ENCODE results near the gene PCDHGB1.

Gene PCDHGB1

GRCh38 chr5:141388661-141389060, 38.8 kb downstream of the PCDHGB1 start:
- H2AFZ ChIP-seq (ENCODE audit: low read length) = no peak overlapping the region
- H4K20me1 ChIP-seq (ENCODE audit: insufficient read depth, low read length) = no peaks in the 10 kb centered on the region
- no peak overlapping the region for H3K4me2 ChIP-seq (ENCODE audit: low read length)
- H3K36me3 ChIP-seq (ENCODE audit: insufficient read depth, low read length) = no peaks in the 10 kb centered on the region
- no peaks in the 10 kb centered on the region for H3K9me2 ChIP-seq (ENCODE audit: low read depth, low read length)
- no peak overlapping the region for H3K9ac ChIP-seq (ENCODE audit: low read length)
- peaks cover 8% of the 10 kb centered on the region for H3K9me3 ChIP-seq (ENCODE audit: low read length)
- H3K79me2 ChIP-seq (ENCODE audit: insufficient read depth, low read length) = no peaks in the 10 kb centered on the region
- no peaks in the 10 kb centered on the region for H3F3A ChIP-seq (ENCODE audit: insufficient read depth, low read length)
- no peaks in the 10 kb centered on the region for H3K27me3 ChIP-seq (ENCODE audit: insufficient read depth, low read length)
- H3K4me1 ChIP-seq (ENCODE audit: insufficient read depth, low read length, severe bottlenecking) = no peaks in the 10 kb centered on the region
- TF ChIP-seq EZH2 (IDR thresholded peaks at IDR 0.05; ENCODE audit: borderline replicate concordance, low read length) (no peak), CTCF (IDR thresholded peaks at IDR 0.05; ENCODE audit: low read length) (no peak)
- H3K4me3 ChIP-seq (ENCODE audit: low read depth, low read length, poor library complexity, severe bottlenecking) = no peak overlapping the region
- no peak overlapping the region for H3K27ac ChIP-seq (ENCODE audit: low read depth, low read length, poor library complexity, severe bottlenecking)

- Histone ChIP-seq H3K9ac (ENCODE audit: low read length) (no peak overlapping the region), H3K4me2 (ENCODE audit: low read length) (no peak overlapping the region), H4K20me1 (ENCODE audit: insufficient read depth, low read length) (no peaks in the 10 kb centered on the region), H3K79me2 (ENCODE audit: insufficient read depth, low read length) (no peaks in the 10 kb centered on the region), H2AFZ (ENCODE audit: low read length) (no peak overlapping the region), H3K27me3 (ENCODE audit: insufficient read depth, low read length) (no peaks in the 10 kb centered on the region), H3K9me3 (ENCODE audit: low read length) (peaks cover 8% of the 10 kb centered on the region), H3F3A (ENCODE audit: insufficient read depth, low read length) (no peaks in the 10 kb centered on the region), H3K4me1 (ENCODE audit: insufficient read depth, low read length, severe bottlenecking) (no peaks in the 10 kb centered on the region), H3K36me3 (ENCODE audit: insufficient read depth, low read length) (no peaks in the 10 kb centered on the region), H3K9me2 (ENCODE audit: low read depth, low read length) (no peaks in the 10 kb centered on the region), H3K4me3 (ENCODE audit: low read depth, low read length, poor library complexity, severe bottlenecking) (no peak overlapping the region), H3K27ac (ENCODE audit: low read depth, low read length, poor library complexity, severe bottlenecking) (no peak overlapping the region)
- TF ChIP-seq CTCF (IDR thresholded peaks at IDR 0.05; ENCODE audit: low read length) (no peak), EZH2 (IDR thresholded peaks at IDR 0.05; ENCODE audit: borderline replicate concordance, low read length) (no peak)
These were observed 39.5 kb downstream of the PCDHGB1 start for GRCh38 chr5:141389153-141390042.

GRCh38 chr5:141392429-141393198, 42.7 kb downstream of the PCDHGB1 start, which contains the start of gene PCDHGA8:
PCDHGA8 (plus strand) TSS chr5:141392633; CDS start chr5:141392814, 181 bp downstream.
- TF ChIP-seq EZH2 (IDR thresholded peaks at IDR 0.05; ENCODE audit: borderline replicate concordance, low read length) = no peak
- TF ChIP-seq CTCF (IDR thresholded peaks at IDR 0.05; ENCODE audit: low read length) = no peak
- Histone ChIP-seq H4K20me1 (ENCODE audit: insufficient read depth, low read length) (no peaks in the 10 kb centered on the region), H3K4me2 (ENCODE audit: low read length) (no peak within 1 kb of the TSS), H3K9me2 (ENCODE audit: low read depth, low read length) (no peaks in the 10 kb centered on the region), H3K9me3 (ENCODE audit: low read length) (peaks cover 6% of the 10 kb centered on the region; the same call in 1 of the 2 replicates), H3F3A (ENCODE audit: insufficient read depth, low read length) (no peaks in the 10 kb centered on the region), H3K4me3 (ENCODE audit: low read depth, low read length, poor library complexity, severe bottlenecking) (no peak within 1 kb of the TSS), H3K27ac (ENCODE audit: low read depth, low read length, poor library complexity, severe bottlenecking) (no peak within 1 kb of the TSS), H3K9ac (ENCODE audit: low read length) (no peak within 1 kb of the TSS), H2AFZ (ENCODE audit: low read length) (no peak within 1 kb of the TSS), H3K79me2 (ENCODE audit: insufficient read depth, low read length) (no peaks in the 10 kb centered on the region), H3K4me1 (ENCODE audit: insufficient read depth, low read length, severe bottlenecking) (no peaks in the 10 kb centered on the region), H3K36me3 (ENCODE audit: insufficient read depth, low read length) (no peaks in the 10 kb centered on the region), H3K27me3 (ENCODE audit: insufficient read depth, low read length) (no peaks in the 10 kb centered on the region)

Data from OCI-LY1 (cell line).